Left ventricle myocardium inferior (tissue), 1 donor: ENCODE measurements around the gene DDRGK1. TPM values are rescaled to one million over a fixed set of nuclear protein-coding genes. Genes with fewer than 3 reads are reported as not detected.

Source experiments
- DNase-seq: peaks from one replicate; pipeline ENCODE4 v3.0.0-alpha.2; 2020
- H3K27ac ChIP-seq: fragments of 200-600 bp; replicated peaks from 2 replicates; pipeline ENCODE4 v1.8.0; 2021
- H3K27me3 ChIP-seq: fragments of 200-600 bp; 2 replicates; pipeline ENCODE4 v1.8.0; 2021; ENCODE audit warnings: low read depth
- H3K36me3 ChIP-seq: fragments of 200-600 bp; 2 replicates; pipeline ENCODE4 v1.8.0; 2021
- H3K4me1 ChIP-seq: fragments of 200-600 bp; 2 replicates; pipeline ENCODE4 v1.8.0; 2021
- H3K4me3 ChIP-seq: fragments of 200-600 bp; 2 replicates; pipeline ENCODE4 v1.8.0; 2021; ENCODE audit warnings: mild to moderate bottlenecking, moderate library complexity
- H3K9me3 ChIP-seq: fragments of 200-600 bp; replicated peaks from 2 replicates; pipeline ENCODE4 v1.8.0; 2021
- intact Hi-C: fragments of 100-400 bp; cut with micrococcal nuclease; formaldehyde crosslinking; loops from one replicate; pipeline ENCODE4 v1.11.0; 2022
- long read RNA-seq: library from polyadenylated mRNA; unstranded; transcript quantifications from one replicate; pipeline ENCODE4 v2.0.0, GENCODE V29; 2021
- total RNA-seq: library from RNA; stranded (reverse); fragmentation: NEBNext Ultra II Directional; extraction: Animal tissue kit (Norgen Biotek cat#: 25700); gene quantifications from one replicate; pipeline ENCODE4 v1.2.1, GENCODE V29; 2021
- TF ChIP-seq, protein P1 (sequence below): fragments of 200-600 bp; IDR thresholded peaks from 2 replicates; pipeline ENCODE4 v1.8.0; 2021; ENCODE audit warnings: antibody characterized with exemption, mild to moderate bottlenecking, borderline replicate concordance
- donor health status: DM: no; HTN: yes; CAD: no; lungs with severe emphysema.

Gene DDRGK1
- total RNA-seq = 30.0 TPM
- long read RNA-seq, transcript DDRGK1-201 (9 exons, 1,306 nt) = major isoform, 41 of 52 reads
- long read RNA-seq, partial matches to known transcripts = 1 of 52 reads
- long read RNA-seq, other reads (novel, unspliced or antisense) = 10 of 52 reads

DNA sequence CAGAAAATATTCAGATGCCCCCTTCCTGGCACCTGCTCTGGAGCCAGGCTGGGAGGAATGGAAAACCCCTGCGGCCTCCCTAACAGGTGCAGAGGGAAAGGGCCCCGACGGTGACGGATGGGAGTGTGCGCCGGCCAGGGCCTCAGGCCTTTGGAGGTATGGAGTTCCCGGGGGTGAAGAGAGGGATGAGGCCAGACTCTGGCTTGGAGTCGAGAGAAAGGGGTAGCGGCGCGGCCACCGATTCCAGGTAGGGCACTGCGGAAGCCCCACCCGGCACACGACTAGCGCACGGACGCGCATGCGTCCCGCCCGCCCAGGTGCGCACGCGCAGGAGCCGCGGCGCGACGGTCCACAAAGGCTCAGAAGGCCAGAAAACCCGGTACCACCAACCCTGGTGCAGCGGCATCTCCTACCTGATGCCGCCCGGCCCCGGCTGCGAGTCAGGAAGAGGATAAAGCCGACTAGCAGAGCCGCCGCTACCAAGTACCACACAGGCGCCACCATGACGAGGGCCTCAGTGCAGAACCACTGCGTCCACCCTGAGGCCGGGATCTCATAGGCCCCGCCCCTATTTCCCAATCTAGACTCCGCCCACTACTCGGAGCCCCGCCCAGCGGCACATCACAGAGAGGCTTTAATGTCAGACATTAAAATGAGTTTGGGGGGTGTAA lies at the start of gene DDRGK1:
DDRGK1 (minus strand) TSS at position 559 of the 671 bp plus-strand sequence; CDS start at position 504, 55 bp downstream.
- H3K4me1 ChIP-seq = peaks cover 28% of the 10 kb centered on the region
- TF ChIP-seq, protein P1, sequence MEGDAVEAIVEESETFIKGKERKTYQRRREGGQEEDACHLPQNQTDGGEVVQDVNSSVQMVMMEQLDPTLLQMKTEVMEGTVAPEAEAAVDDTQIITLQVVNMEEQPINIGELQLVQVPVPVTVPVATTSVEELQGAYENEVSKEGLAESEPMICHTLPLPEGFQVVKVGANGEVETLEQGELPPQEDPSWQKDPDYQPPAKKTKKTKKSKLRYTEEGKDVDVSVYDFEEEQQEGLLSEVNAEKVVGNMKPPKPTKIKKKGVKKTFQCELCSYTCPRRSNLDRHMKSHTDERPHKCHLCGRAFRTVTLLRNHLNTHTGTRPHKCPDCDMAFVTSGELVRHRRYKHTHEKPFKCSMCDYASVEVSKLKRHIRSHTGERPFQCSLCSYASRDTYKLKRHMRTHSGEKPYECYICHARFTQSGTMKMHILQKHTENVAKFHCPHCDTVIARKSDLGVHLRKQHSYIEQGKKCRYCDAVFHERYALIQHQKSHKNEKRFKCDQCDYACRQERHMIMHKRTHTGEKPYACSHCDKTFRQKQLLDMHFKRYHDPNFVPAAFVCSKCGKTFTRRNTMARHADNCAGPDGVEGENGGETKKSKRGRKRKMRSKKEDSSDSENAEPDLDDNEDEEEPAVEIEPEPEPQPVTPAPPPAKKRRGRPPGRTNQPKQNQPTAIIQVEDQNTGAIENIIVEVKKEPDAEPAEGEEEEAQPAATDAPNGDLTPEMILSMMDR = no peak
- intact Hi-C loops = no loop called here
- H3K36me3 ChIP-seq = peaks cover 21% of the 10 kb centered on the region
- H3K9me3 ChIP-seq = no peaks in the 10 kb centered on the region
- peak within 1 kb of the TSS; percentile 96 for H3K27ac ChIP-seq
- peak; percentile 91 for DNase-seq
- H3K27me3 ChIP-seq = no peaks in the 10 kb centered on the region
- peak within 1 kb of the TSS; percentile 96 for H3K4me3 ChIP-seq

DNA sequence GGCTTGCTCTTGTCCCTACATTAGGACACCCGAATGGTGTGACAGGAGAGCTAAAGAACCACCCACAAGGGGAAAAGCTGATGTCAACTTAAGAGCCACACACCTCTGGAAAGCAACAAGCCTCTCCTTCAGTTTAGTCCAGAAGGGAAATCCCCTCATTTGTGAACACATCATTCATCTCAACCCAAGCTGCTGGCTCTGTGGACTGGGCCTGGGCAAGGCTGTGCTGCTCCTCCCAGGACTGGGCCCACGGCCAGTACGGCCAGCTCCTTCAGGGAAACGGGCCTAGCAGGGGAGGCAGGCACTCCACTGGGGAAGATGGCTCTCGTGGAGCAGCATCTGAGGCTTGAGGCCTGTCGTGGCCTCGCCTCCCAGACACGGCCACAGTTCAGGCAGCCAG lies 47.3 kb upstream of the DDRGK1 start:
- TF ChIP-seq, protein P1 = no peak
- peaks cover 62% of the 10 kb centered on the region for H3K36me3 ChIP-seq
- intact Hi-C loops = no loop called here

DNA sequence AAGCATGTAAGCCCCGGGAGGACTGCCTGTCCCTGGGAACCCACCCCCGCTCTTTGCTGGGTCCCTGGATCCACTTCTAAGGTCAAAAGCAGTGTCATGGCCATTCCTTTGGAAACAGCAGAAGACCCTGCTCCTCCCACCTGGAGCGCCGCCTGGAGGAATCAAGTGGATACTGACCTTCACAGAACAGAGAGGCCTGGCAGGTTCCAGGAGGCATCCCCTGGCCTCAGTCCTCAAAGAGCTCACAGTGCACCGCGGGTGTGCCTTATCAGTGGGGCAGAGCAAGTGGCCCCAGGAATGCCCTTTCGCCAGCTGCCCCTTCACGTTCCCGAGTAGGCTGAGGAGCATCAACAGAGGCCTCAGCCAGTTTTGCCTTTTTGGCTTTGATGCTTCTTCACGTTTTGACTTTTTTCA lies 45.6 kb upstream of the DDRGK1 start:
- intact Hi-C loops = no loop called here

More for the DNA sequence above, 47.3 kb upstream of the DDRGK1 start:
- H3K27ac ChIP-seq = no peak overlapping the region
- H3K4me3 ChIP-seq = no peak overlapping the region
- peaks cover 25% of the 10 kb centered on the region for H3K4me1 ChIP-seq
- no peaks in the 10 kb centered on the region for H3K9me3 ChIP-seq
- DNase-seq = peak; percentile 41
- no peaks in the 10 kb centered on the region for H3K27me3 ChIP-seq

DNA sequence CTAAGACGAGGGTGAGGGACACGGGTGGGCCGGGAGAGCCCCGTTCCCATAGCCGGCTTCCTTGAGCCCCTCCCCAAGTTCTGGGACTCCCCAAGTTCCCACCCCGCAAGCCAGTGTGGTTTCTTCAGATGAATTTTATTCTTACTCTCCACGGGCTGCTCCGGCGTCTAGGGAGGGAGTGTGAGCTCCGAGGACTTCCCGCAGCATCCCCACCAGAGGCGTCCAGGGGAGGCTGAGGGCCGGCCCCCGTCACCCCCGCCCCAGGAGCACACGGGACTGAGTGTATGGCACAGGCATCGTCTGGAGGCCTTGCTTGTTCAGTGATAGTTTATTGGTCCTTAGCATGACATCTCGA lies 44.5 kb upstream of the DDRGK1 start:
- H3K27ac ChIP-seq = no peak overlapping the region
- H3K27me3 ChIP-seq = no peaks in the 10 kb centered on the region
- peak overlapping the region; percentile 50 for H3K4me3 ChIP-seq
- TF ChIP-seq, protein P1 = no peak
- DNase-seq = no peak
- intact Hi-C loops = no loop called here
- peaks cover 25% of the 10 kb centered on the region for H3K4me1 ChIP-seq
- H3K36me3 ChIP-seq = peaks cover 34% of the 10 kb centered on the region
- H3K9me3 ChIP-seq = no peaks in the 10 kb centered on the region

More for the DNA sequence above, 45.6 kb upstream of the DDRGK1 start:
- TF ChIP-seq, protein P1 = no peak
- Histone ChIP-seq H3K36me3 (peaks cover 45% of the 10 kb centered on the region), H3K9me3 (no peaks in the 10 kb centered on the region), H3K27me3 (no peaks in the 10 kb centered on the region), H3K4me1 (peaks cover 25% of the 10 kb centered on the region), H3K4me3 (no peak overlapping the region), H3K27ac (no peak overlapping the region)
- no peak for DNase-seq

DNA sequence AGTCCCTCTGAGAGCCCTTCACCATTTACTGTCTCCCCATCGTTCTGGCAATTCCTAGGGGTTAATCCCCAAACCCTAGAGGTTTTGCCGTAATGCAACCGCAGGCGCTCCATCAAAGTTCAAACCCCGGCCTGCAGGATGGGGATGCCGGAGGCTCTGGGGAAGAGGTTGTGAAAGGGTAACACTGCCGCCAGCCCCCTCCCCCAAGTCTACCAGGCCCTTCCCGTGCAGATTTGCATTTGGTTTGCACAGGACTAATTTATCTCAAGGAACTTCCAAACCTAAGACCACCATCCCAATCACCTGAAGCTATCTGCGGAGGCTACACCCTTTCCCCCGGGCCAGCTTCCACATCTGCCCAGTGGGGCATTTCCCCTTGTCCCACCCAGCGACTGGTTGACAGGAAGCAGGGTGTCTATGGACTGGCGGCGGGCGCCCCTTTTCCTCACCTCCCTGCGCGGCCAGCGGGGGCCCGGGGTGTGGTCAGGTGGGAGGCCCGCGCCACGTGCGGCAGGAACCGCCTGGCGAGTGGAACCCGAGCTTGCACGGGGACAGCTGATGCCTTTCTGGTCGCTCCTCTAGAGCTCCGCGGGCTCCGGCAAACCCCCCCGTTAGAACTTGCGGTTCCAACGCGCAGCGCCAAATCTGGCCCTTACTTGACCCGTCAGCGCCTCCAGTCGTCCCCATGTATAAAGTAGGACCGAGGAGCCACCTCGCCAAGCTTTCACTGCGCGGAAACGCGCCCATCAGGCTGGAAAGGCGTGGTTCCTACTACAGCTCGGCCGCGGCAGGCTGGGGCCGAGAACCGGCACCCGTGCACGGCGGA lies 43.9 kb upstream of the DDRGK1 start:
- TF ChIP-seq, protein P1 = peak; percentile 9
- intact Hi-C loops = no loop called here
- no peaks in the 10 kb centered on the region for H3K27me3 ChIP-seq
- no peak overlapping the region for H3K27ac ChIP-seq
- peaks cover 29% of the 10 kb centered on the region for H3K36me3 ChIP-seq
- no peaks in the 10 kb centered on the region for H3K9me3 ChIP-seq
- peak overlapping the region; percentile 50 for H3K4me3 ChIP-seq
- H3K4me1 ChIP-seq = peaks cover 25% of the 10 kb centered on the region
- peak; percentile 39 for DNase-seq
